ENCODE data around the gene SIRT6. TPM values are rescaled to one million over a fixed set of nuclear protein-coding genes. Genes with fewer than 3 reads are reported as not detected.

SIRT6 gene
- total and polyA plus RNA-seq, 2 of the 4 experiments (the other 2 are of a cell fraction) = 3.9 to 25.3 TPM

DNA sequence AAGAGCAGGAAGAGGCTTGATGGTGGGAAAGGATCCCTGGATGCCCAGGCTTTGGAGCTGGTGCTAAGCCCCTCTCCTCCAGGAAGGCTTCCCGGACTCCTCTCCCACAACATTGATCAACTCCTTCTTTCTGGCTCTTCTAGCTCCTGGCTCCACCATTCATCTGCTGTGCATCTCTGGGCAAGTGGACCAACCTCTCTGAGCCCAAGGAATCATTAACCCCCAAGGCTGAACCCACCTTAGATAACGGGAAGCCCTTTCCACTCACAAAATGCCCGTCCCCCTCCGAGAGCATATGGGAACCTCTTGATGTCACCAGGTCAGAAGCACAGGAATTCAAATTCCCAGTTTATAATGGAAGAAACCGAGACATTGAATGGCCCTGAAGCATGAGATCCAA, 5.2 kb downstream of the SIRT6 start:
- H2BK20ac ChIP-seq (ENCODE audit: low read depth, low read length) = no peak overlapping the region
- no peak overlapping the region for H3K14ac ChIP-seq (replicated peaks; ENCODE audit: low read depth, low read length)
- BruUV-seq (replicated peaks) = no TSS peak
- H3K18ac ChIP-seq (ENCODE audit: low read depth, low read length) = no peak overlapping the region
- DNase-seq (no peak), ATAC-seq (ENCODE audit: low read depth) (no peak)
- no peak overlapping the region for H3K4me2 ChIP-seq (ENCODE audit: low read depth, low read length)
- in situ Hi-C loops (cut with MboI; ENCODE audit: low sequenced_read_pairs) = no loop called here
- peaks cover 12% of the 10 kb centered on the region for H4K20me1 ChIP-seq (ENCODE audit: insufficient read depth, low read length)
- no peak overlapping the region for H2AFZ ChIP-seq (replicated peaks; ENCODE audit: low read length, poor library complexity)
- ChIA-PET CTCF (interaction anchor here (0.6 kb wide), 2 partner anchors 186 to 189 kb away, joined by 4 to 5 read pairs; no protein-coding TSS in a partner anchor), POLR2A (ENCODE audit: unreplicated experiment) (no interaction called here)
- H3K4me3 ChIP-seq (ENCODE audit: insufficient read depth, low read depth, low read length) = no peak overlapping the region
- H2BK120ac ChIP-seq (ENCODE audit: low read depth, low read length) = no peak overlapping the region
- intact Hi-C loops (cut with micrococcal nuclease) = no loop called here
- dilution Hi-C loops (cut with HindIII; ENCODE audit: low sequenced_read_pairs, unreplicated experiment) = no loop called here
- H3K4me1 ChIP-seq (ENCODE audit: control insufficient read depth, insufficient read depth, low read length) = no peaks in the 10 kb centered on the region
- no peaks in the 10 kb centered on the region for H3K9me1 ChIP-seq (ENCODE audit: insufficient read depth, low read length)
- no peak overlapping the region for H3K23ac ChIP-seq (ENCODE audit: low read depth, low read length)
- no peaks in the 10 kb centered on the region for H3K9me3 ChIP-seq (ENCODE audit: control insufficient read depth, insufficient read depth, low read length)
- H4K5ac ChIP-seq (ENCODE audit: low read depth, low read length) = no peak overlapping the region
- H3K9ac ChIP-seq (ENCODE audit: low read depth, low read length) = no peak overlapping the region
- H2AK5ac ChIP-seq (ENCODE audit: low read depth, low read length) = no peak overlapping the region
- WGBS, 2 experiments (ENCODE audit: extremely low coverage in 2 of 2, insufficient read length in 1 of 2) = 78% methylated on average over 1 of the region's 5 CpGs; no CpG with 5 or more reads in 1 of the 2 experiments
- no peak overlapping the region for H4K8ac ChIP-seq (ENCODE audit: low read depth in 2 of 2, low read length in 2 of 2)
- TF ChIP-seq RCOR1 (IDR thresholded peaks at IDR 0.05; ENCODE audit: insufficient replicate concordance, low read length) (no peak), FOS (IDR thresholded peaks at IDR 0.05; ENCODE audit: low read depth, low read length) (no peak)
- no peak overlapping the region for H3K27ac ChIP-seq (ENCODE audit: insufficient read depth, low read length)
- H2AK9ac ChIP-seq (replicated peaks; ENCODE audit: low read depth, low read length, poor library complexity) = no peak overlapping the region
- no peaks in the 10 kb centered on the region; the same call in 1 of the 2 replicates for H3K27me3 ChIP-seq (ENCODE audit: control insufficient read depth, insufficient read depth, low read length)
- no peak overlapping the region for H4K91ac ChIP-seq (ENCODE audit: insufficient read depth, low read depth, low read length)
- no peak overlapping the region for H3K4ac ChIP-seq (ENCODE audit: low read depth, low read length)
- peaks cover 23% of the 10 kb centered on the region for H3K36me3 ChIP-seq (ENCODE audit: control insufficient read depth, insufficient read depth, low read length)
- no peak overlapping the region for H3K56ac ChIP-seq (ENCODE audit: extremely low read depth, insufficient read depth, low read length)
- peaks cover 11 to 24% of the 10 kb centered on the region in 2 experiments for H3K79me1 ChIP-seq (ENCODE audit: low read depth in 1 of 2, low read length in 2 of 2)
- H2BK15ac ChIP-seq (ENCODE audit: low read depth, low read length) = no peak overlapping the region
- no peak overlapping the region for H2BK5ac ChIP-seq (ENCODE audit: low read depth, low read length, poor library complexity, severe bottlenecking)
